Astrocyte of the cerebellum (primary cell): ENCODE results near the gene GNB1.

Experiments used
- DNase-seq: peaks from one replicate; pipeline ENCODE4 v3.0.0-alpha.2; 2011; ENCODE audit warnings: low read depth
- H3K4me3 ChIP-seq: 2 replicates; pipeline ENCODE4 v1.5.1; 2011; ENCODE audit warnings: mild to moderate bottlenecking, low read depth, low read length, moderate library complexity
- CTCF ChIP-seq: IDR thresholded peaks from 2 replicates; pipeline ENCODE4 v1.5.1; 2012; ENCODE audit warnings: low read length, low read depth, moderate library complexity, mild to moderate bottlenecking; ENCODE audit errors: missing control alignments
- in situ Hi-C: cut with HindIII; loops from 2 replicates; pipeline ENCODE4 v1.10.0; 2017; ENCODE audit warnings: low sequenced_read_pairs

The GNB1 gene

GRCh38 chr1:1914101-1914970 is 23.4 kb upstream of the GNB1 start:
- no peak overlapping the region for H3K4me3 ChIP-seq
- in situ Hi-C loops, result no loop called here
- no peak for TF ChIP-seq CTCF
- no peak for DNase-seq

GRCh38 chr1:1911350-1912041 is 20.6 kb upstream of the GNB1 start:
- DNase-seq, result no peak
- no peak for TF ChIP-seq CTCF
- H3K4me3 ChIP-seq, result no peak overlapping the region
- in situ Hi-C loops, result no loop called here

GRCh38 chr1:1910651-1911331 is 19.9 kb upstream of the GNB1 start:
- no peak for DNase-seq
- no peak overlapping the region for H3K4me3 ChIP-seq
- TF ChIP-seq CTCF, result no peak
- in situ Hi-C loops, result no loop called here

- no peak for DNase-seq
- peak overlapping the region; percentile 59 for H3K4me3 ChIP-seq
- in situ Hi-C loops, result no loop called here
- TF ChIP-seq CTCF, result no peak
Measured at GRCh38 chr1:1910033-1910465, 19.2 kb upstream of the GNB1 start.

- TF ChIP-seq CTCF, result no peak
- no peak for DNase-seq
- H3K4me3 ChIP-seq, result peak overlapping the region; percentile 59
- in situ Hi-C loops, result no loop called here
Measured at GRCh38 chr1:1908506-1908791, 17.6 kb upstream of the GNB1 start.

GRCh38 chr1:1907098-1907736 is 16.3 kb upstream of the GNB1 start:
- no peak overlapping the region for H3K4me3 ChIP-seq

More at GRCh38 chr1:1907098-1907736, 16.3 kb upstream of the GNB1 start:
- DNase-seq, result no peak
- in situ Hi-C loops, result no loop called here
- TF ChIP-seq CTCF, result no peak
